NCI-H2107 (cell line): ENCODE results near the gene FERMT3.
"Not testable (repeated sequence)": the region's sequence is repeated elsewhere in the genome, so short reads cannot be mapped to it uniquely, and the experiment has no call there.

Experiments used
- DNase-seq: peaks from one replicate; lab custom pipeline; 2025; lab: John Stamatoyannopoulos, UW

FERMT3 gene

DNA sequence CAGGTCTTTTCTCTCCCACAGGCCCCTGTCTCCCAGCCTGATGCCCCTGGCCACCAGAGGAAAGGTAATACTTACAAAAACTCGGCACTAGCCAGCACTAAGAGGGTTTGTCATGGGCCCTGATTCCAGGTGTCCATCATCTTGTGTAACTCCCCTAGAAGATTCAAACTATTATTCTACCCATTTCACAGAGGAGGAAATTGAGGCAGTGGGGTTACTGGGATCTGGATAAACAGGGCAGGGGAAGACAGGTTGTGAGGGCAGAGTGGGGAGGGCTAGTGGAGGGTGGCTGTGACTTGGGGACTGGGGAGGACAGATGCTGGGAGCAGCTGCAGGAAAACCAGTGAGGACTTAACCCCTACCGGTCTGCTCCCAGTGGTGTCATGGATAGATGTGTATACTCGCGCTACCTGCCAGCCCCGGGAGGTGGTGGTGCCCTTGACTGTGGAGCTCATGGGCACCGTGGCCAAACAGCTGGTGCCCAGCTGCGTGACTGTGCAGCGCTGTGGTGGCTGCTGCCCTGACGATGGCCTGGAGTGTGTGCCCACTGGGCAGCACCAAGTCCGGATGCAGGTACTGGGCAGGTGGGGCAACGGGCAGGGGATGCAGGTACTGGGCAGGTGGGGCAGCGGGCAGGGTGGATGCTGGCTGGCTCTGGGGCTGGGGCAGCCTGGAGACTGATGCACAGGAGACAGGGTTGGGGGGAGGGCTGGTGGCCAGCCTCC is 29.1 kb downstream of the FERMT3 start:
- DNase-seq = no peak

DNA sequence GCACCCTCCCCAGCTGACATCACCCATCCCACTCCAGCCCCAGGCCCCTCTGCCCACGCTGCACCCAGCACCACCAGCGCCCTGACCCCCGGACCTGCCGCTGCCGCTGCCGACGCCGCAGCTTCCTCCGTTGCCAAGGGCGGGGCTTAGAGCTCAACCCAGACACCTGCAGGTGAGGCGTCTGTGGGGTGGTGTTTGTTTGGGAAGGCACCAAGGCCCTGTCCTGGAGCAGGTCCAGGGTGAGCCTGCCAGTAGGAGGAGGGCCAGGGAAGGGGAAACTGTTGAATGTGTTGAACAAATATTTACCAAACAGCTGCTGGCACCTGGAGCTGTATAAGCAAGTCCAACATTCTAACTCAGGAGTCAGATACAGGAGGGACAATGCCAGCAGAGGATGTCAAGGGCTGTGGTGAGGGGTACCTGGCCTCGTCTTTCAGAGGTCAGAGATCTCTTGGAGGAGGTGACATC is 31.0 kb downstream of the FERMT3 start:
- peak; percentile 43 for DNase-seq

- no peak for DNase-seq
Measured at GRCh38 chr11:64238076-64238475, 31.6 kb downstream of the FERMT3 start.

DNA sequence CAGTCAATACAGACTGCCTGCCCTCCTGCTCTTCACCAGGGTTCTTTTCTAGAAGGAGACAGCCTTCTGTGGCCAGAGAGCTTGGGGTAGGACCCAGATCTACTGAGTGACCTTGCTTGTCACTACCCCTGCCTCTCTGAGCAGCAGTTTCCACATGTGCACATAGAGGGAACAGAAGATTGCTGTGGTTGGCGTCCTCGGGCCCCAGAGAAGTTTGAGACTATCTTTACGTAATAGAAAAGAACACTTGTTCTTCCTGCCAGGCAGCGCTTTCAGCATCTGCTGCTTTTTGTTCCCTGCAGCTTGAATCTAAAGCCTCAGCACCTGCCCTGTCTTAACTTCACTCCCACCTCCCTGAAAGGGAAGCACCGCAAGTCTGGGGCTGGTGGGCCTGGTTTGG is 32.5 kb downstream of the FERMT3 start:
- no peak for DNase-seq

GRCh38 chr11:64239662-64240434 is 33.3 kb downstream of the FERMT3 start:
- DNase-seq = no peak

GRCh38 chr11:64240435-64241240 is 34.1 kb downstream of the FERMT3 start, which contains the start of gene FKBP2:
Gene FKBP2, plus strand, starts transcription at chr11:64241095. Its CDS starts 1,293 bp downstream, at chr11:64242388.
- DNase-seq = peak; percentile 89

DNA sequence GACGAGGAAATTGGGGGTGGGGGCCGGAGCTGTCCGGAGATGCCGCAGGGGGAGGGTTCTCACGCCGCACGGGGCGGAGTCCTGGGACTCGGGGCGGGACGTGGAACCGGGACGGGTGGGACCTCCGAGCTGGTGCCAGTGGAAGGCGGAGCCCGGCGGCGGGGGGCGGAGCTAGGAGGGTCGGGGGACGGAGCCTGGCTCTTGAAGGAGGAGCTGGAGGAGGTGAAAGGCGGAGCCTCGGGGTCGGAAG is 34.6 kb downstream of the FERMT3 start:
- peak; percentile 97 for DNase-seq

- DNase-seq = no peak
Measured at GRCh38 chr11:64241491-64242374, 35.2 kb downstream of the FERMT3 start.

- DNase-seq = no peak
Measured at GRCh38 chr11:64243236-64243854, 36.8 kb downstream of the FERMT3 start.

GRCh38 chr11:64244107-64244506 is 37.6 kb downstream of the FERMT3 start:
- DNase-seq = no peak

DNA sequence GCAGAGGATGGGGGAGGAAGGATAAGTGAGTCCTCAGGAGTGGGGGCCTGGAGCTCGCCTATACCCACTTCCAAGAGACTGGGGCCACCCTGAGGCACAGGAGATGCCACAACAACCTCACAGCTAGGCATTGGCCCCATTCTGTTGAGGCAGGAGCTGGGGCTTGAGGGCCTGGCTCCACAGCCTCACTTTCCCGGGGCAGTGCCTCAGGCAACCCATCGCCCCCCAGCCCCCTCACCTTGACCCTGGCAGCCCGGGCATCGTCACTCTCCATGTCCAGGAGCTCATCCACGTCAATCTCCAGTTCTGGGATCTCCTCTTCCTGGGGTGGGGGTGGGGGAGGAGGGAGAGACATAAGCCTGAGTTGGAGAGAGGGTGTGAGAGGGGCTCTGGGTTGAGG is 38.4 kb downstream of the FERMT3 start:
- DNase-seq = no peak

DNA sequence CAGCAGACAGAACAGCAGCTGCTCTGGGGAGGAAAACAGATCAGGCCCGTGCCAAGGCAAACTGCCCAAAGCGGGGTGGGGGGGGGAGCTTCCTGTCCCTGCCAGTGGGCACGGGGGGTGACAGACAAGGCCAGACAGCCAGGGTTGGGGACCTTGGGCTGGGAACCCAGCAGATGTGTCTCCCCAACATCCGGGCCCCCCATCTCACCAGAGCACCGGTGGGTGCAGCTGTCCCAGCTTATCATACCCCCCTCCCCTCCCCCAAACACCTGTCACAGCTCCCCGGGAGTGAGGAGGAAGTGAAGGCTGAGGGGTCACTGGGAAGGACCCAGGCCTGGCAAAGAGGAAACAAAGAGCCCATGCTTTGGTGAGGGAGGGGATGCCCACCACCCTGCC is 38.9 kb downstream of the FERMT3 start:
- no peak for DNase-seq

DNA sequence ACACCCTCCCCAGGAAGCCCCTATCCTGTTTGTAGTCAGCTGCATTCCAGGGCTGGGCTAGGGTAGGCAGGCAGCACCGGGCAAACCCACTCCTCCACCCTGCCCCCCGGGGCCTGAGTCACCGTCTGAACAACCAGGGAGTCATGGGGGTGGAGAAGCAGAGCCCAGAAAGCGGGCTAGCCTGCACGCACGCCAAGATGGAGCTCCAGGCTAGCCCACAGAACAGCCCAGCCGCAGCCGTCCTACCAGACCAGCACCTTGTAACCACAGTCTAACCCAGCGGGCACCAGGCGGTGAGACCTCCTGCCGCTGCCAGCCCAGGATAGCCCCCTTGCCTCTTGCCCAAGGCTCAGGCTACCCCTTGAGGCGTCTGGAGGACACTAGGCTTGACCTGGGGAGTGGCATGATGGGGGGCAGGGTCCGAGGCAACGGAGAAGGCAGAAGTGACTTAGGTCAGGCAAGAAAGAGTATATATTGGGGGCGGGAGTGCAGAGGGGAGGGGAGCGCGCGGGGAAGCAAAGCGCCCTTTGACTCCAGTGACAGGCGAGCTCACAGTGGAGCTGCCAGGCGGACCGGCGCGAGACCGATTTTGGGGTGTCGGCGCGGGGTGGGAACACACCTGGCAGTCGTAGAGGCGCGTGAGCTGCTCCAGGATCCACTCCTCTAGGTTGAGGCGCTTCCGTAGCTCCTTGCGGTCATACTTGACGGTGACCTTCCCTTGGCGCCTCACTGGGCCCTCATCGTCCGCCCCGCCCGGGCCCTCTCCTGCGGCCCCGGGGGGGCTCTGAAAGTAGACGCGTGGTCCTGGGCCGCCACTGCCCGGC is 39.5 kb downstream of the FERMT3 start:
- DNase-seq = no peak

DNA sequence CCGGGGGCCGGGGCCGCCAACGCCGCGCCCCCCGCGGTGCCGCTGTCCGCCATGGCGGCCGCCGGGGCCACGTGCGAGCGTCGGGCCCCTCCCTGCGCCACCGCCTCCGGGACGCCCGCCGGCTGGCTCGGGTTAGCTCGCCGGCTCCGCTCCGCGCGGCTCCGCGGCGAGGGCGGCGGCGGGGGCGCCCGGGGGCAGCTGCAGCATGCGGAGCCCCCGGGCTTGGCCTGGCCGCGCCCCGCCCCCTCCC is 40.0 kb downstream of the FERMT3 start:
- DNase-seq = not testable (repeated sequence)

DNA sequence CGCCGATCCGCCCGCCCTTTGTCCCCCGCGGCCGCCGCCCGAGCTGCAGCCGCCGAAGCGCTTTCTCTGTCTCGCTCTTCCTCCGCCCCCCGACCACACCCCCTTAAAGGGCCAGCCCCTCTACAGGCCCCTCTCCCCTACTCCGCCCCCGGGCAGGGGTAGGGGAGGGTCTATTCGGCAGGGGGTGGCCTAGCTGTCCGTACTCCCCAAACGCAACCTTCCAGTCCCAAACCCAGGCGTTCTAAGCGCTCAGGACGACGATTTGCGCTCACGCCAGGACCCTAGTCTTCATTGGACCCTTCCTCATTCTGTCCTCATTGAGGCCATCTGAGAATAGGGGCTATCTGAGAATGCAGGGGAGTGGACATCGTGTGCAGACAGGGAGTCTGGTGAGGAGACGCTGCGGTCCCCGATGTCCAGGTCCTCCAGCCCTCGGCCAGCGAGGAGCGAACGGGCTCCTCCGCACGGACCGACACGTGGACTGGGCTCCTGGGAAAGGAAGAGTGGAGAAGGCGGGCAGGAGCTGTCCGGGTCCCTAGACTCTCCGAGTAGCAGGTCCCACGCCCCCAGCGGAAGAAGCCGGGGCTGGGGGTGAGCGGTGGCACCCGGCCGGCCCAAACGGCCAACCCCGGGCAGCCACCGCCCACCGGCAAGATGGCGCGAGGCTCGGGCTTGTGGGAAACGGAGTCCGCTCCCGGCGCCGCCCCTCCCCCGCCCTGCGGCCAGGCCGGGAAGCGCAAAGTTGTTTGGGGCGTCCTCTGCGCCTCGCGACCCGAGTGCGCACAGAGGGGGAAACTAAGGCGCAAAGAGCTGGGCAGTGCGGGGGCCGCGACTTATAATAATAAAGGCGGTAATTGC is 40.6 kb downstream of the FERMT3 start, which contains the start of gene PPP1R14B:
Gene PPP1R14B, minus strand, starts transcription at position 73 of the 858 bp plus-strand sequence. CDS start 270 bp downstream, outside the sequence.
- peak; percentile 61 for DNase-seq

DNA sequence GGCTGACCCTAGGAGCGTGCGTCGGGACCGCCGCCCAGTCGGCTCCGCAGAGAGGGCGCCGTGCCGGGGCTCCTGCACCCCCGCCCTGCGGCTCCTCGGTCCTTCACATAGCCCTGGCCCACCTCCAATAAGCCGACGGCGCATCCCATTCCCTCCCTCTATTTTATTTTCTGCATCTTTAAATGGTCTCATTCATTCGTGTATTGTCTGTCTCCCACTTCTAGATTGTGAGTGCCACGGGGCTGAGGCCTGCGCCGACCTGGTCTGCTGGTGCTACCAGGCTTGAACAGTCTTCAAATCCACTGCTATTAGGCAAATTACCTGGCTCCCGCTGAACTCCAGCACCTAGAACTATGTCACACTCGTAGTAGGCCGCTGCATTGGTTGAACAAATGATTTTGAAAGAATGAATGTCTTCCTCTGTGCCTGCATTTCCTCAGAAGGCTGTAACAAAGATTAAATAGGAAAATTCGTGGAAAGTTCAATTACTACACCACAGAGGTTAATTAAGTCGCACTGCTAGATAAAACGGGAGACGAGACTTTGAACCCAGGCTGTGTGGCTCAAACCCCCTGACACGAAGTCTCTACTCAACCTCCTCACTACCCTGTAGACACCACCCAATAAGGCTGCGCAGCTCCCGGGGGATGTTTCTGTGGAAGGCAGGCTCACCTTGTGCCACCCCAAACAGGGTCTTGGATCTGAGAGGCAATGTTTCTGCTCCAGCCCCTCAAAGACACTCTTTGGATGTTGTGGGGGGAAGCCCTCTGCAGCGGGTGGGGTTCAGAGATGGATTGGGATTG is 41.4 kb downstream of the FERMT3 start:
- DNase-seq = no peak

DNA sequence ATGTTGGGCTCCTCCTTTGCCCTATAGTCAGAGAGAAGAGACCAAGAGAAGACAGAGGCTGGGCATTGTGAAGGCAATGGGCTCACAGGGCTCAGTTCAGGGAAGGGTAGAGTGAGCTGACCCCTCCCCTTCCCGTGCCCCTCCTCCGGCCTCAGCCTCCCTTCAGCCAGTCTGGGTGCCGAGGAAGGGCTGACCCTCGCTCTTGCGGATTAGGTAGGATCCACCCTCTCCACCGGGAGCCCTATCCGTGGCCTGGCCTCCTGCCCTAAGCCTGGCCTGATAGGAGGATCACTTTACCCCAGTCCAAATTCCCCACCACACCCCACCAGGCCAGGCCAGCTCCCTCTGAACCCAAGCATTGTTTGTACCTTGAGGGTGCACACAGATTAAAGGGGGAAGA is 42.1 kb downstream of the FERMT3 start:
- no peak for DNase-seq

GRCh38 chr11:64249038-64249437 is 42.5 kb downstream of the FERMT3 start:
- DNase-seq = no peak
